Spleen (tissue), 11 donors: Measurements from ENCODE around the gene RIPOR2. TPM values are rescaled to one million over a fixed set of nuclear protein-coding genes. Genes with fewer than 3 reads are reported as not detected.

ENCODE experiments used
- DNase-seq: peaks from one replicate; pipeline ENCODE4 v3.0.0-alpha.2; 2020
- H3K27ac ChIP-seq, 8 donors: fragments of 200-600 bp; sonication (generic) in 7 of 8; 1 replicate in 4 of 8; 2 replicates in 4 of 8; pipeline versions ENCODE4 v1.5.0 to v1.8.0; 2016 to 2021; ENCODE audit warnings: inconsistent platforms in 4 of 8, mild to moderate bottlenecking in 4 of 8, moderate library complexity in 1 of 8
- H3K27me3 ChIP-seq, 7 donors: fragments of 200-600 bp; sonication (generic) in 6 of 7; replicated peaks in 1 of 7; 1 replicate in 4 of 7; 2 replicates in 3 of 7; pipeline versions ENCODE4 v1.5.0 to v1.8.0; 2016 to 2021; ENCODE audit warnings: inconsistent platforms in 3 of 7, mild to moderate bottlenecking in 1 of 7
- H3K36me3 ChIP-seq, 6 donors: fragments of 200-600 bp; sonication (generic) in 5 of 6; 1 replicate in 4 of 6; 2 replicates in 2 of 6; pipeline versions ENCODE4 v1.5.0 to v1.8.0; 2016 to 2021; ENCODE audit warnings: inconsistent platforms in 2 of 6
- H3K4me1 ChIP-seq, 6 donors: fragments of 200-600 bp; sonication (generic) in 5 of 6; 1 replicate in 3 of 6; 2 replicates in 3 of 6; pipeline versions ENCODE4 v1.5.0 to v1.8.0; 2016 to 2021; ENCODE audit warnings: inconsistent platforms in 3 of 6
- H3K4me3 ChIP-seq, 8 donors: fragments of 200-600 bp; sonication (generic) in 7 of 8; 1 replicate in 4 of 8; 2 replicates in 4 of 8; pipeline versions ENCODE4 v1.5.0 to v1.8.0; 2016 to 2021; ENCODE audit warnings: inconsistent platforms in 4 of 8, mild to moderate bottlenecking in 4 of 8, moderate library complexity in 2 of 8
- H3K9me3 ChIP-seq, 8 donors: fragments of 200-600 bp; sonication (generic) in 7 of 8; 1 replicate in 4 of 8; 2 replicates in 4 of 8; pipeline versions ENCODE4 v1.5.0 to v1.8.0; 2016 to 2021; ENCODE audit warnings: inconsistent platforms in 4 of 8
- CTCF ChIP-seq, 11 experiments: fragments of 200-600 bp in 7 of 11; fragments of 450-650 bp in 4 of 11; sonication (generic) in 4 of 11; IDR thresholded peaks in 8 of 11; conservative IDR thresholded peaks in 3 of 11; 1 replicate in 7 of 11; 2 replicates in 4 of 11; pipeline versions ENCODE4 v1.4.0 to v1.8.0; 2016 to 2021; ENCODE audit warnings: antibody characterized with exemption in 11 of 11, inconsistent platforms in 4 of 11, mild to moderate bottlenecking in 1 of 11
- POLR2A ChIP-seq, 3 donors: fragments of 450-650 bp; IDR thresholded peaks; one replicate each; pipeline ENCODE4 v1.5.1; 2017; ENCODE audit warnings: antibody characterized with exemption in 3 of 3, mild to moderate bottlenecking in 1 of 3
- POLR2AphosphoS5 ChIP-seq, 3 donors: sonication (generic); formaldehyde crosslinking; IDR thresholded peaks; one replicate each; pipeline ENCODE4 v1.5.1; 2017; ENCODE audit warnings: antibody characterized with exemption in 3 of 3
- WGBS, 5 donors: extraction: QIAGEN DNeasy Blood & Tissue Kit in 3 of 5; methylation state at CpG; one replicate each; pipeline versions ENCODE4 v1.1.5 to v1.1.7; 2013 to 2018; 5-methylcytosine and 5-hydroxymethylcytosine counted together
- intact Hi-C: fragments of 100-400 bp; cut with DNase I; formaldehyde crosslinking; loops from one replicate; pipeline ENCODE4 v1.15.0; 2023; ENCODE audit warnings: low total_unique reads
- polyA plus RNA-seq, 3 donors: library from polyadenylated mRNA; stranded (reverse); fragments of 200-250 nt; gene quantifications; one replicate each; pipeline ENCODE4 v1.2.1, GENCODE V29; 2013
- total RNA-seq, 7 donors: library from RNA; depleted of rRNA in 3 of 7; stranded (reverse); fragments of >200 nt in 3 of 7; fragmentation: NEBNext Ultra II Directional in 4 of 7; extraction: Animal tissue kit (Norgen Biotek cat#: 25700) in 4 of 7; gene quantifications; one replicate each; pipeline versions ENCODE4 v1.1.0 to v1.2.1, GENCODE V29; 2016 to 2021
- donor health status: healthy with polysubstance abuse.
- donor health status: DM: no; HTN: no; CAD: no; lungs with moderate emphysema.
- donor health status: DM: no; HTN: no; CAD: no.
- donor health status: Bipolar disorder and iron deficiency.
- donor health status: healthy.
- donor health status: DM: no; HTN: no; CAD: no.
- donor health status: DM: yes; HTN: yes; CAD: no.

Gene RIPOR2
- total and polyA plus RNA-seq, 10 donors, result 40.6 to 247 (median 147) TPM

DNA sequence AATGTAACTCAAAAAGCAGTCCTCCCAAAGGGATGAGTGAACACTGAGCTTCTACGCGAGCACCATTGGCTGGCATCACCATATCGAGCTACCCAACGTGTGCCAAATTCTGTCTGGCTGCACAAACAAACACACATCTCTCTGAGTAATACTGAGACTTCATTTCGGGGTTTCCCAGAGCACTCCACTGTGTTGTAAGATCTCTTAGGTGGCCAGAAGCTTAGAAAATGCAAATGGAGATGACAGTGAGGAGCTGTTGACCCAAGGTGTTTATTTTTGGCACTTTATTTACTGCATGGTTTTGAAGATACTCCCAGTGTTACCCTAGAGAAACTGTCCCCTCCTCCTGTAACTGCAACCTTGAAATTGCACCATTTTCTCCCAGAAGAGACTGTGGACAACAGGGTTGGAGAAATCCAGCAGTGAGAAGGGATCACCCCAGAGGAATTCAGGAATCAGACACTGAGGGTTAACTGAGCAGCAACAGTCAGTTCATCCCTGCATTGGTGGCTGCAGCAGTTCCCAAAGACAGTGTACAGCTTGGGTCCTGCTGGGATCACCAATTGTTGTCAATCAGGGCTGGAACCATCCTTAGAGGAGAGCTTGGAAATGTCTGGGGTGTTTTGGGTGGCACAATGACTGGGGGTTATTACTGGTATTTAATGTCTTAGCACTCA is 1.0 kb upstream of the RIPOR2 start:
- Histone ChIP-seq H3K9me3 (no peaks in the 10 kb centered on the region), H3K27ac (peak overlapping the region; percentile 38 to 94 (median 88)), H3K4me1 (peaks cover 9 to 90% (median 65%) of the 10 kb centered on the region in 6 donors), H3K4me3 (peak overlapping the region in 6 of 8 donors; percentile 45 to 85 (median 59)), H3K27me3 (no peaks in the 10 kb centered on the region), H3K36me3 (peaks cover 0 to under 1% (median 0%) of the 10 kb centered on the region in 6 donors)
- WGBS, 5 donors, result 41 to 74% (median 53%) methylated on average over 5 of the region's 5 CpGs
- peak in 1 of 3 donors; percentile 73 for TF ChIP-seq POLR2AphosphoS5 (IDR thresholded peaks at IDR 0.05)
- TF ChIP-seq POLR2A (IDR thresholded peaks at IDR 0.05), result no peak
- no peak for DNase-seq
- intact Hi-C loops, result loop anchor here (10.0 kb wide), 1 partner anchor 58 kb away; no protein-coding TSS in a partner anchor

GRCh38 chr6:24933868-24934401 is 1.8 kb downstream of the RIPOR2 start:
- Histone ChIP-seq H3K27me3 (no peaks in the 10 kb centered on the region), H3K9me3 (no peaks in the 10 kb centered on the region), H3K4me1 (peaks cover 22 to 90% (median 66%) of the 10 kb centered on the region in 6 donors), H3K36me3 (peaks cover 0 to 29% (median 0%) of the 10 kb centered on the region in 6 donors), H3K27ac (peak overlapping the region; percentile 38 to 94 (median 88)), H3K4me3 (peak overlapping the region; percentile 27 to 85 (median 59))
- intact Hi-C loops, result loop anchor here (10.0 kb wide), 1 partner anchor 61 kb away; no protein-coding TSS in a partner anchor
- 37 to 61% (median 49%) methylated on average over 7 of the region's 7 CpGs for WGBS, 5 donors
- peak; percentile 58 for DNase-seq
- TF ChIP-seq POLR2AphosphoS5 (IDR thresholded peaks at IDR 0.05) (peak in 1 of 3 donors; percentile 54), CTCF (IDR thresholded peaks at IDR 0.05 in 8 of 11, conservative IDR thresholded peaks at IDR 0.05 in 3 of 11) (peak; percentile 30 to 85 (median 75)), POLR2A (IDR thresholded peaks at IDR 0.05) (no peak)

DNA sequence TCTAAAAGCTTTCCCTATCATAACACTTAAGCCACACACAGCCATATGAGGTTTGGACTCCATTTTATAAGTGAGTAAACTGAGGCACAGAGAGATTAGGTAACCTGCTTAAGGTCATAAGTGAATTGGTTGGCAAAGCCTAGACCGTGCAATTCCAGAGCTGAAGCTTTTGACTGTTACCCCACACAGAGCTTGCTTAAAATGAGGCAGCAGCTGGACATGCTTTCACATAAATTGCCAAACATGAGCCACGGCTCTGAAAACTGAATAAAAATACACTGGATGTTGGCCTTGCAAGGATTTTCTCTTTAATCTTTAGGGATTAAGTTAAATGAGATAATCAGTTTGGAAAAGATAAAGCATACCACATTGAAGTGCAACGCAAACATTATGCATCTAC is 2.5 kb downstream of the RIPOR2 start:
- intact Hi-C loops, result loop anchor here (10.0 kb wide), 1 partner anchor 62 kb away; no protein-coding TSS in a partner anchor
- Histone ChIP-seq H3K36me3 (peaks cover 0 to 36% (median 0%) of the 10 kb centered on the region in 6 donors), H3K27ac (peak overlapping the region; percentile 37 to 94 (median 88)), H3K27me3 (no peaks in the 10 kb centered on the region), H3K4me1 (peaks cover 25 to 90% (median 69%) of the 10 kb centered on the region in 6 donors), H3K4me3 (peak overlapping the region; percentile 27 to 85 (median 59)), H3K9me3 (no peaks in the 10 kb centered on the region)
- 50 to 68% (median 56%) methylated on average over 3 of the region's 3 CpGs for WGBS, 5 donors
- no peak for DNase-seq
- no peak for TF ChIP-seq POLR2A (IDR thresholded peaks at IDR 0.05)

GRCh38 chr6:24932832-24933231 is 2.9 kb downstream of the RIPOR2 start:
- Histone ChIP-seq H3K4me3 (peak overlapping the region; percentile 27 to 85 (median 59)), H3K4me1 (peaks cover 28 to 90% (median 70%) of the 10 kb centered on the region in 6 donors), H3K27ac (peak overlapping the region; percentile 37 to 94 (median 88)), H3K27me3 (no peaks in the 10 kb centered on the region), H3K9me3 (no peaks in the 10 kb centered on the region), H3K36me3 (peaks cover 0 to 40% (median 0%) of the 10 kb centered on the region in 6 donors)
- intact Hi-C loops, result loop anchor here (10.0 kb wide), 1 partner anchor 62 kb away; no protein-coding TSS in a partner anchor
- no peak for TF ChIP-seq CTCF (IDR thresholded peaks at IDR 0.05 in 8 of 11, conservative IDR thresholded peaks at IDR 0.05 in 3 of 11)
- no peak for TF ChIP-seq POLR2A (IDR thresholded peaks at IDR 0.05)
- no peak for TF ChIP-seq POLR2AphosphoS5 (IDR thresholded peaks at IDR 0.05)
- 42 to 55% (median 51%) methylated on average over 3 of the region's 3 CpGs for WGBS, 5 donors
- no peak for DNase-seq
